Activated CD8-positive, alpha-beta memory T cell treated with anti-CD3 and anti-CD28 coated beads, Interleukin-2, amount 50 U/mL, for 48 hours (primary cell): ENCODE results near the gene FOXL2.

Experiments used
- DNase-seq: peaks from one replicate; pipeline ENCODE4 v3.0.0-alpha.2; 2020

Gene FOXL2

GRCh38 chr3:138946663-138947494 is at the start of gene FOXL2, which contains the start of gene FOXL2NB:
TSS of gene FOXL2 (minus strand) at chr3:138947137. CDS start at chr3:138946722, 415 bp downstream.
TSS of gene FOXL2NB (plus strand) at chr3:138947217. CDS start at chr3:138947365, 148 bp downstream.
- peak; percentile 69 for DNase-seq

DNA sequence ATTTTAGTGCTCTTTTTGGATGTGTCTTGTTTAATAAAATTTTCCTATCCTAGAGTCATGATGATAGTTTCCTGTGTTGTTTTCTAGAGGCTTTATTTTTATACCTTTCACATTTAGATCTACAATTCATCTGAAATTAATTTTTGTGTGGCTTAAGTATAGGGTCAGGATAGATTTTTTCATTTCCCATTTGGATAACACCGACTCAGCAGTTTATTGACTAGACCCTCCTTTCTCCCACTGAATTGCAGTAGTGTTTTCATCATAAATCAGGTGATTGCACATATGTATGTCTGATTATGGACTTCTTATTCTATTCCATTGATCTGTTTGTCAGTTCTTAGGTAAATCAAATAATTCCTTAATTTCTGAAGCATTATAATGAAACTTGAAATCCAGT is 48.8 kb upstream of the FOXL2 start:
- DNase-seq: no peak

DNA sequence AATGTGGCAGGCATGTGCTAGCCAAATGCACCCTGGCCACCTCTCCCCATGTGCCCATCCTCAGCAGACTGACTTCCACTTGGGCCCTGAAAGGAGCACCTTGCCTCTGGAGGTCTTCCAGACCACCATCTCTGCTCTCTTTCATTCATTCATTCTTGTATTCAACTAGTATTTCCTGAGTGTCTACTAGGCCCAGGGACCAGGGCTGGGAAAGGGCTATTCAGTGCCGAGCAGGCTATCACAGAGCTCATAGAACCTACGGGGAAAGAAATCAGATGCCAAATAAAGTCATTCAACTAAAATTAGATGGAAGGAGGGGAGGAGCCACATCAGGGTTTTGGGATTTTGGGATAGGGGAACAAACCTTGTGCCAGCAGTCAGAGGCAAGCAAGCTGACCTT is 40.2 kb upstream of the FOXL2 start:
- no peak for DNase-seq

DNA sequence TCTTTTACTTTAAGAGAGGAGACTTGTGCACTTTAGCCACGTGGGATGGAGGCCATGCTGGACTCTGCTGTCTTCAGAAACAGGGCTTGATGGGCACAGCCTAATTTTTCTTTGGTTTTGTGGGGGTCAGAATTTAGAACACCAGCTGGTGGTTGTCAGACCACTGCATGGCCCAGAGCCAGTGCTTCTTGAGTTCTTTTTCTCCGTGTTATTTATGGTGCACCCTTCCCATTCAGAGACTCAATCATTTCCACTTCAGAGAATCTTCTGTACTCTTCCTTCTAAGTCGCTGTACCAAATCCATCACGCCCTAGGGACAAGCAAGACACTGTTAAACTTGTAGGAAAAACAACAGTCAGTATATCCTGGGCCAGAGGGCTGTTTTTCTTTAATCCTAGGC is 39.0 kb upstream of the FOXL2 start:
- DNase-seq: no peak

DNA sequence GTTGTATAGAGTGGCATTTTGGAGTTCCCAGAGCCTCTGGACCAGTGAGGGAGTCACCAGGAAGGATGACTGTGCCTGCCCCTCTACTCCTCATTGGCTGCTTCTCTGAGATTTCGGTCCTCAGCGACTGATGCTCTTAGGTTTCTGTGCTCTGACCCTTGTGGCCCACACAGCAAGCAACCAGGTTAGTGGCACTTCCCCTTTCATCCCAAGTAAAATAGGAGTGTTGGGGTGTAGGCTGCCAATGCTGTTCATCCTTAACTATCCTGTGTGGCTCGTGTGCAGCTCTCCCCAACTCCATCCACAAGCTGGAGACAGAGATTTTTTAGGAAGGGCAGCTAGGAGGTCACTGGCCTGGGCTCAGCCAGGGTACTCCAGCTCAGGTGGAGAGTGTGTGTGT is 37.9 kb upstream of the FOXL2 start:
- no peak for DNase-seq

GRCh38 chr3:138976047-138976446 is 29.1 kb upstream of the FOXL2 start:
- DNase-seq: no peak

DNA sequence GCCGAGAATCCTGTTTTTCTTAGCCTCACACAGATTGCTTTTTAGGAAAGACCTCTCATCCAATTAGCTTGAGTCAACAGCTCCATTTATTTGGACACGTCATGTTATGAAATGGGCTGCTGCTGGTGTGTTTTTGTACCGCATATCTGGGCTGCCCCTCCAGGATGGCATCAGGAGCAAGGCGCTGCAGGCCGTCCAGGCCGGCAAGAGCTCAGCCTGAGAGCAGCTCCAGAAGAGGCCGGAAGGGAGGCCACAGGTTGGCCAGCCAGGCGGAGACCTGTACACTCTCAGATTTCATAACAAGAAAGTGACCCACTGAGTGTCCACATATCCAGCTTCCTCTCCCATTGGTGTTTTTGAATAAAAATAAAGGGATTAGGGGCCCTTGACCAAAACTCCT is 28.4 kb upstream of the FOXL2 start:
- no peak for DNase-seq

- no peak for DNase-seq
These were observed 27.5 kb upstream of the FOXL2 start for GRCh38 chr3:138974462-138974861.

- no peak for DNase-seq
These were observed 26.0 kb upstream of the FOXL2 start for GRCh38 chr3:138972941-138973340.

GRCh38 chr3:138971766-138972320 is 24.9 kb upstream of the FOXL2 start:
- DNase-seq: no peak

GRCh38 chr3:138964923-138965322 is 18.0 kb upstream of the FOXL2 start:
- no peak for DNase-seq

GRCh38 chr3:138964264-138964663 is 17.3 kb upstream of the FOXL2 start:
- no peak for DNase-seq

DNA sequence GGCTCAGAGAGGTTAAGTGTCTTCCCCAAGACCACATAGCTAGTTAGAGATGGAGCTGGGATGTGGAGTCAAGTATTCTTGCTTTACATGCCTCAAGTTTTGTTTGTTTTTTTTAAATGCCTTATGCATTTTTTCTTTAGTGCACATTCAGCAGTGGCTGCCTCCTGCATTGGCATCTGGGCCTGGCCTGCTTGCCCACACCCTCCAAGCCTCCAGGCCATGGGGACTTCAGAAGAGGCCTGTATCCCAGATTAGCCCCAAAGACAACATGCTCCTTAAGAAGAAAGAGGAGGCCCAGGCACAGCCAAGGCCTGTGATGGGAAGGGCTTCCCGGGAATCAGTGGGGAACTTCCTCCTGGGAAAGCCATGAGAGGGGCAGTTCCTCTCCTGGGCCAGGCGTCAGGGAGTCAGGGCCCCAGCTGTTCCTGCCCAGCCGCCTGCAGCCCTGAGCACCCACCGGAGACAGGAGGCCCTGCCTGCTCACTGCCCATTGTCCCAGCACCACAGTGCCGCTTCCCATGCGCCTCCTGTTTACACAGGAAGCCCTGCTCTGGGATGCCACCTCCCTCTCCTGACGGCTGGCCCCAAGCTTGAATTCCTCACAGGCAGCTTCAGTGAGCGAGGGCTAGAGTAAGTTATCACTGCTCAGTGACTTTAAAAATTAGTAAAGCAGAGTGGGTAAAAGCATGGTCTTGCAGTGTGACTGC is 16.1 kb upstream of the FOXL2 start:
- no peak for DNase-seq

DNA sequence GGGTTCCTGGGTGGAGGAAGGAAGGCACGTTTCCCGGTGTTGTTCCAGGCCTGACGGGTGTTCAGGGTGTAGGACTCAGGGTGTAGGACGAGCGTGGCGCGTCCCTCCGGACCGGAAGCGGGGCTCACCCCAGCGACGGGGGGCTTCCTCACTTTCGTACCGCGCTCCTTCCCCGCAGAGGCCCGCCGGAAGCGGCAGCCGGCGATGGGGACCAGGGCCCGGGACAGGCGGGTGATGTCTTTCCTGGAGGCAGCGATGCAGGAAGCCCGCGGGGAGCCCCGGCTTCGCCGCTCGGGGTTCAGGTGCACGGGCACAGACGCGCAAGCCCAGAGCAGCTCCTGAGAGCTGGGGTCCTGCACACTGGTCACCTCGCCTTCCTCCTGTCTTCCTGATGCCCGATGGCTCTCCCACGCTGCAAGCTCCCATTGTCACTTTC is 13.5 kb upstream of the FOXL2 start:
- DNase-seq: no peak

DNA sequence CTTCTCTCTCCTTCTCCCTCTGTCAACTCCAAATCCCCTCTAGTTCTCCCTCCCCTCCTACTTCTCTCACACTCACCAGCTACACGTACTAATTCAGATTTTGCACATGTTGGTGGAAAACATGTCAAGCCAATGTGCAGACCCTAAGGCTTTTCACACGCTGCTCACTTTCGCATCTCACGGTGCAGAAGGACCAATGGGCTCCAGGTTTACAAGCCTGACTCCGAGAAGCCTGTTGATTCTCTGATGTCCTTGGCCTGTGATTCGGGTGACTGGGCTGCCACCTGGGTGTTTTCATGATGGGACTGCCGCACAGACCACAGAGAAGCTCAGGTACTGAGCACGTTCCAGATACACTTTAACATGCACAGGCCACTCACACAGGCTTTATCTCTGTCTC is 3.8 kb upstream of the FOXL2 start:
- DNase-seq: no peak

DNA sequence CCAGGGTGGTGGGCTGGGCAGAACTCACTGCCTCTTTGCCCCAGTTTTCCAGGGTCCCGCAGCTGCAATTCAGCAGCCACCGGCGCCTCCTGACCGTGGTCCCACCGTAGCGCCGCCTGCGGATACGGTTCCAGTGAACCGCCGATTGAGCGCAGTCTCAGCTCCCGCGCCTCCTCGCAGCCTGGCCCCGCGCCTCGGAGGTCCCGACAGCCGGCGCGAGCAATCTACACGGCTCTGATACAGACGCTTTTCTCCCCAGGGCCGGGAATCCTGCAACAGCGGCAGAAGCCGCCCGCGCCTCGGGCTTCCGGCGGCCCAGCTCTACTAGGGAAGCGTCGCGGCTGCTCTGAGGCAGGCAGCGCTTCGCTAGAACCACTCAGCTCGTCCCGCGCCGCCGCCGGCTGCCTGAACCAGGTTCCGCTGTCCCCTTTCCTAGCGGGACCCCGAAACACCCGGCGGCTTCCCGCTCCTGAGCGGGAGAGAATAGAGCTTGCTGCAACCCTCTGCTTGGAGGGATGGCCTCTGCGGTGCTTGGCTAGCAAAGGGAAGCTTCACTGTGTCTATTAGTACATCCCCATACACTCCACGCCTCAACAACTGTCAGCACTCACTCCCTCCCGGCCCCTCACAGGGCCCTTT is 3.2 kb upstream of the FOXL2 start:
- peak; percentile 66 for DNase-seq

- no peak for DNase-seq
These were observed 2.6 kb upstream of the FOXL2 start for GRCh38 chr3:138949445-138950005.

DNA sequence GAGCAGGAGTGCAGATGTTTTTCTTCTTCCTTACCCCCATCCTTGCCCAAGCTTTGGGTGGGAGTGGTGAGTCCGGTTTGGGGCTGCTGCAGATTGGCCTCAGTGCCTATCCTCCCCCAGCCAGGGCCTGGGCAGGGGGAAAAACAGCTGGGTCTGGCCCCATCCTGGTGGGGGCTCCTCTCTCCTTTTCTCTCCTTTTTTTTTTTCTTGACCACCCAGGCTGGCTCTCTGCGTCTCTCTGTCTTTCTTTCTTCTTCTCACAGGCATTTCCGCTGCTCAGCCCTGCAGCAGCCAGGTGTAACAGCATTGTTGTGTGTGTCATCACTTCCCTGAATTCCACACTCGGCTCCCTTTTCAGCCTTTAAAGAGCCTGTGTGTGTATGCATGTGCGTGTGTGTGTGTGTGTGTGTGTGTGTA is 2.1 kb upstream of the FOXL2 start:
- DNase-seq: peak; percentile 45

DNA sequence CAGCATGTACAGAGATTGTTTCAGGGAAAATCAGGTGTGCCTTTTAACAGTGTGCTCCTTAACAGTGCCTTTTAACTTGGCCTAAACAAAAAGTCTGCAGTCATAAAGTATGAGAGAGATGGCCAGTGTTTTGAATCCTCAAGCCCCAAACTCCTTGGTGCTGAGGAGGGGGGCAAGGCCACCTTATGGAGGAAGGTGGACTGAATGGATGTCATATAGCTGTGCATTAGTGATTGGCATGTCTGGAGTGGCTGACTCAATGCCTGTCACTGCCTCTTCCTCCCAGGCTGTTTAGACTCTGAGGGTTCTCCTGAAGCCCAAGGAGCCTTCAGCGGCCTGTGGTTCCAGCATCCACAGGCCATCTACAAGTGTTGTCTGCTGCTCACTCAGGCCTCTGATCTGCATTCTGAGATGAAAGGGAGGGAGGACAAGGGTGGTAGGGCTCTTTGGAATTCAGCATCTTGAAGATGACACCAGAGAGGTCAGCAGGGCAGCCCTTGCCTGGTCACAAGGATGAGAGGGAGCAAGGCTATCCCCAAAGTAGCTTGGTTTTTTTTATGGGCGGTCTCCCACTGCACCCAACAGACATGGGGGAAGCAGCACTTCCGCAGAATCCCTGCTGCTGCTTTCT is 1.5 kb upstream of the FOXL2 start:
- peak; percentile 48 for DNase-seq

DNA sequence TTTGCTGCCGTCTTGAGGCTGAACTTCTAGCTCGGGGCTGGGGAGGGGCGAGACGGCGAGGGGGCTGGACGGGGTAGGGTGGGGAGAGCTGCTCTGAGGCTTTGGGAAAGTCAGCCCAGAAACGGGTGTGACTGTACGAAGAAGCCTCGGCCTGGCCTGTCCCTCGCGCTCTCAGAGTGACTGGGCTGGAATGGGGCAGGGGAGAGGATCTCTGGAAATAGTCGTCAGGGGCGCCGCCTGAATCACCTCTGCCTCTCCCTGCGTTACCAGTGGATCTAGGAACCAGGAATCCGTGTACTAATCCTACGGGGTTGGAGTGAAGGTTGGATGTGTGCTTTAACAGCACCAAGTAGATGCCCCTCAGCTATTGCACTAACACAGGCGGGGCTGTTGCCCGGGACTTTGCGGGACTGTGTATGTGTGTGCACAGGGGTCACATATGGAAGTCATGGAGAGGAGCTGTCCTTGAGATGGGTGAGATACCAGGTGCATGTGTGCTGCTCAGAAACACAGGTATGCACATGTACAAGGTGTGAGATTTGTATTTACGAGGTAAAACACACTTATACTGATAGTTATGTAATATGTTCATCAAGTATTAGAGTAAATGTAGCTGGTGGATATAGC is 671 bp upstream of the FOXL2 start:
- DNase-seq: no peak

GRCh38 chr3:138945709-138946662 is 951 bp downstream of the FOXL2 start:
- peak; percentile 68 for DNase-seq
